HG02852 (cell line): ENCODE results near the gene CLCN7.

Source experiments
- ATAC-seq: cut with Tn5 transposase; IDR thresholded peaks from one replicate; pipeline ENCODE4 v1.9.1; 2021; ENCODE audit warnings: mild to moderate bottlenecking, moderate library complexity; ENCODE audit not compliant: unreplicated experiment

Gene CLCN7

GRCh38 chr16:1432388-1433262, 42.2 kb downstream of the CLCN7 start:
- ATAC-seq: no peak

DNA sequence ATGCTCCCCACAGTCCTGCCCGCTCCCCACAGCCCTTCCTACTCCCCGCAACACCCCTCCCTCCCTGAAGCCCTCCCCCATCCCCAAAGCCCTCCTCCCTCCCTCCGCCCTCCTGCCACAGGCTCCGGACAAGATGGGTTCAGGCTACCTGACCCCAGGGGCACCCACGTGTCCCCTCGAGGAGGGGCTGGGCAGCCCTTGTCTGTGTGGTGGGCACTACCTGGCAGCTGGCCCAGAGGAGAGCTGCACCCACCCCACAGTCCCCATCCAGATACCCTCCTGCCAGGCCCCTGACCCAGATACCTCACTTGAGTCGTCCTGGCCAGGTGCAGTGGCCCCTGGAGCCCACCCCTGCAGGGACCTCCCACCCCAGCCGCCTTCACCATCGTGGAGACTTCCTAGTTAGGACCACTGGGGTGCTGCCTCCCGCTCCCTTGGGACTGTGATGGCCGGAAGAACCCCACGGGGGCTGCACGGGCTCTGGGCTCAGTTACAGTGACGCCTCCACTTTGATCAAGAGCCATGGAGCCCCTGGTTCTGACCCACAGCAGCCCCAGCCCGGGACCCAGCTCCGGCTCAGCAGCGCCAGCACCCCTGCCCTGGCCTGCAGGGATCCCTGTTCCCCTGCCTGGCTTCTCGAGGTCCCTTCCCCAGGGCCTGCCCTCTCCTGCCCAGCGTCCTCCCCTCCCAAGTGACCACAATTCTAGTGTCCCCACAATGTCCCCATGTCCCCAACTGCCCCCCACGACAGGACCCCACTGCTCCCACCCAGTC, 43.1 kb downstream of the CLCN7 start:
- no peak for ATAC-seq

DNA sequence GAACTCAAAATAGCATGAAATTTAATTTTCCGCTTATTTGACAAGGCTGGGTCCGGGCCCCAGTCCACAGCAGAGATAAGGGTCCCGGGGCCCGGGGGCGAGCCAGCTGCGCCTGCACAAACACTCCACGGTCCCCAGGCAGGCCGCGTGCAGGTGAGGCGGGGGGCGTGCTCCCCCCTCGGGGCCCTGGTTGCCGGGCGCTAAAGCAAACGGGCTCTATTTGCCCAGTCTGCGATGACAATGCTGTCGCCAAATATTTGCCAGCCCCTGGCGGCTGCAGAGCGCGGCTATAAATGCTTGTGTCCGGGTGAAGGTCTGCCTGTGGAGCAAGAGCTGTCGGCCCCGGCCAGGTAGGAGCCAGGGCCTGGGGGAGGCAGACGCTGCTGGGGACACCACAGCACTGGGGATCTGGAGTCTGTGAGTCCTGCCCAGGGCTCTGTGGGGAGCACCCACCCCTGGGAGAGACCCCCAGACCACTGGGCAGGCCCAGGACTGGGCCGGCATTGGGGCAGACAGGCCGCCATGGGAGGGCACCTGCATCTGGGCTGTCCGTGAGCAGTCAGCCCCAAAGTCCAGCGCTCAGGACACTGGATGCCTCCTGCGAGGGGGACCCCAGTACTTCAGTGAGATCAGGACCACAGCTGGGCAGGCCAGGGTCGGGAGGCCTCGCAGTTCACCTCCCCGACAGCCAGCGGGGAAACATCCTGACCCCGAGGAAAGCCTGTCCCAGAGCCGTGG, 43.9 kb downstream of the CLCN7 start, which contains the start of gene PERCC1:
Gene PERCC1, plus strand, starts transcription at position 320 of the 738 bp plus-strand sequence. CDS start 1,516 bp downstream, outside the sequence.
- ATAC-seq: no peak

DNA sequence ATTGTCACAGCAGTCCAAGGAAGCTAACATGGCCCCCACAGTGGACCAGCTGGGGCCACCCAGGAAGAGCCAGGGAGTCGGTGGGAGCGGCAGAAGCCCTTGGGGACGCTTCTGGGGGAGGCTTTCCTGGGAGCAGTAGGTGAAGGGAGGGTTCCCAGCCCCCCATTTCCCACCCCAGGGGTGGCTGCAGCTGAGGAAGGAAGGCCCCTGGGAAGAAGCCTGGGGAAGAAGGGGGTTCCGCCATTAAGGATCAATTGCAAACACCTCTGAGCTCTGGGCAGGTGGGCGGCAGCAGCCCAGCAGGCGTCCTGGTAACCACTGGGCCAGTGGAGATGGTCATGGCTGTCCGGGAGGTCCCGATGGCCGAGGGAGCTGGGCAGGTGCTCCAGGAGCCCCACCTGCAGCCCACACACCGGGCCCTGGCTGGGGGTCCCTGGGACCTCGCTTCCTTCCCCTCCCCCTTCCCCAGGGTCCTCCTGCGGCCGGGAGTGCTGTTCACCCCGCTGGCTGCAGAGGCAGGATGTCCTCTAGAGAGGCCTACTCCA, 44.5 kb downstream of the CLCN7 start:
- ATAC-seq: no peak

- ATAC-seq: no peak
Measured at GRCh38 chr16:1429631-1430030, 45.2 kb downstream of the CLCN7 start.

- no peak for ATAC-seq
Measured at GRCh38 chr16:1429012-1429411, 45.8 kb downstream of the CLCN7 start.

DNA sequence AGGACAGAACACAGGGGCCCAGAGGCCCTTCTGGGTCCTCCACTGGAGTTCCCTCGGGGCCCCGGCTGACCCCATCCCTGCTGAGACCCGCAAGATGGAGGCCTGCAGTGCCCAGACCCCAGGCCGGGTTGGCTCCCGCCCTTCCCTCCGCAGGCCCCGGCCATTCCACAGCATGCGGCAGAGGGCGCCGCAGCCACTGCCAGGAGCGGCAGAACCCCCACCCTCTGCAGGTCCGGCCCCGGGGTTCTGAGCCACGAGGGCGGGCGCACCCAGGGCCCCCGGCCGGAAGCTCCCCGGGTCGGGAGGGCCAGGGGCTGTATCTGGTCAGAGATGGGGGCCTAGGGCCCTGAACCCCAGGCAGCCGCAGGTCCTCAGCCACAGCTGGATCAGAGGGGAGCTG, 46.3 kb downstream of the CLCN7 start:
- ATAC-seq: no peak

DNA sequence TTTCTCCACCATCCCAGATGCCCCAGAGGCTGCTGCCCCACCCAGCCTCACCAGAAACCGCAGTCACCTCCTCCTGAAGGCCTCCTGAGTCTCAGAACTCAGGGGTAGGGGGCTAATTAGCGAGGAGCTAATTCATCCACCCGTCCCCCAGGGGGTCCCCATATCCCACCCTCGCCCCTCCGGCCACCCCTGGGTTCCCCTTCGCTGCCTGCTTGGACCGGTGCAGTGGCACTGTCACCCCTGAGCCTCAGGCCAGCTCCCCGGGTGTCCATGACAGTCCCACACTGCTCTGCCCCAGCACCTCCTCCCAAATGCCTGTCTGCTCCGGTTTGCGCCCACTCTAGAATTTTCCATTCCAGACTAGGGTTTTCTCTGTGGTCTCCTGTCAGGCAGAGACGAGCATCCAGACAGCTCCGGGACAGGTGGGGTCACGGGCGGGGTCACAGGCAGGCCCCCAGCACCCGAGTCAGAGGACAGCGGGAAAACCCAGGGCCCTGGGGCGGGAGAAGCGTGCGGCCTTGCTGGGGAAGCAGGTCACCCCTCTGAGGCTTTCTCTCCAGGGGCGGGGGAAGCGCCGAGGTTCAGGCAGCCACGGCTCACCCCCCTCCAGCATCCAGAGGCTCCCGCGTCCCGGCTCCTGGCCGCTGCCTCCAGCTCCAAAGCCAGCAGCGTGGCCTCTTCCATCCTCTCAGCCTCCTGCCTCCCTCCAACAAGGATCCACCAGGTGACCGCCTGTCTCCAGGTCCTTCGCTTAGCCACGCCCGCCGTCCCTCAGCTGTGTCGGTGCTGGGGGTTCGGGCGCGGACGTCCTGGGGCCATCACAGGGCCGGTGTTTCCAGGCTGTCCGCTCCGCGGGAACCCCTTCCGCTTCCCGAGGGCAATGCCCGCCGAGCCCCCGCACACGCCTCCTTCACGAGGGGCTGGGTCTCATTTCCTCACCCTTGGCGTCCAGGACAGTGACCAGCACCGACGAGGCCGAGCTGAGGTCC, 47.1 kb downstream of the CLCN7 start:
- no peak for ATAC-seq

DNA sequence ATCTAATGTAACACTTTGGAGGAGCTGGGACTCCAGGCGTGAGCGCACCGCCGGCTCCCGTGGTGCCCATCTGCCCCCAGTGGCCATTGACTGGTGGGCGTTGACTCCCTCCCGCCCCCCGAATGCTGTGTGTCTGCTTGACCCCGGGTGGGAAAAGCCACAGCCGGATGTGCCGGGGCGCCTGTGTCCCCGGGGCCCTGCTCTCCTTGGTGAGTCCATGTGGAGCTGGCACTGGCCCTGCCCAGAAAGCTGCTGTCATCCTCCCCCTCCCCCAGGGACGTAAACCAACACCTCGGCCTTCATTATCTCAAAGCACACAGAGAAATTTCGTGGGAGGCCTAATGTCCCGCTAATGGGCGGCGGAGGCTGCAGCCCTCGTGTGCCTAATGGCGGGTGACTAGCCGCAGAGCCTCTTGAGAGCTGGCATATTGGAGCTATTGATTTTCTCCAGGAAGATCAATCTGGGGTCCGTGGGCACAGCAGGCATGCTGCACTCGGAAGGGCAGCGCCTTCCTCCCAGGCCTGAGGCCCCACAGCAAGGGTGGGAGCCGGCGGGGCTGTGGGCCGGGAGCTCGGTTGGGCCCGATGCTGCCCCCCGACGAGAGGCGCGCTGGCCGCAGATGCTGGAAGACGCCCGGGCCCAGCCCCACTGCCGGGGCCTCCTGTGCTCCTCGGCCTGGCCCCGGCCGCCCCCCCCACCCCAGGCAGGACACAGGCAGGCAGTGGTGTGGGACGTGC, 47.9 kb downstream of the CLCN7 start:
- no peak for ATAC-seq

- ATAC-seq: no peak
Measured at GRCh38 chr16:1425616-1426370, 49.0 kb downstream of the CLCN7 start.

DNA sequence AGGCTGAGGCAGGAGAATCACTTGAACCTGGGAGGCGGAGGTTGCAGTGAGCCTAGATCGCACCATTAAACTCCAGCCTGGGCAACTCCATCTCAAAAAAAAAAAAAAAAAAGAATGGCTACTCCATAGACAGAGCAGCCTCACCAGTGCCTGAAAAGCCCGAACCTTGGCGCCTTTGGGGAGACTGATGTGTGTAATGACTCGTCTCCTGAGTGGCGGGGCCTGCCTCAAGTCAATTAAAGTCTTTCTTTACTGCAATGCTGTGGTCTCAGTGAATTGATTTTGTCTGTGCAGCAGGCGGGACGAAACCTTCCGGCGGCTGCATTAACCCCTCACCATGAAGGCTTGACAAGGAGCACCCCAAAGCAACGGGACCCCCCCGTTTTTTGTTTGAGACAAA, 50.8 kb downstream of the CLCN7 start:
- no peak for ATAC-seq

- ATAC-seq: no peak
Measured at GRCh38 chr16:1422076-1422475, 52.8 kb downstream of the CLCN7 start.

- ATAC-seq: peak; percentile 15
Measured at GRCh38 chr16:1420111-1420539, 54.7 kb downstream of the CLCN7 start.

DNA sequence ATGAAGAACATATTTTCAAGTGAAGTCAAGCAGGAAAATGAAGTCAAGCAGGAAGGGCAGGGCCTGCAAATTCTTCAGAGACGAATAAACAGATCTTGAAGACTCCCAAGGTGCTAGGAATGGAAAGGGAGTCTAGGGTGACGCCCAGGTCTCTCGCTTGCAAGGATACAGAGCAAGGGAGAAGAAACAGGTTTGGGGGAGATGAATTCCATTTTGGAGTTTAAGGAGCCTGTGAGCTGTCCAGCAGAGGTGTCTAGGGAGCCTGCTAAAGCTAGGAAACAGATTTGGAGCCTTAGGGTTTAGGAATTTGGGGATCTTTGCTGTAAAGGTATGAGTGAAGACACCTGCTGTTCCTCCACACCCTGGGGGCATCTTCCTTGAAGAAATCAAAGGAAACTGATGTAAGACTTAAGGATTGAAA, 58.3 kb downstream of the CLCN7 start:
- no peak for ATAC-seq

DNA sequence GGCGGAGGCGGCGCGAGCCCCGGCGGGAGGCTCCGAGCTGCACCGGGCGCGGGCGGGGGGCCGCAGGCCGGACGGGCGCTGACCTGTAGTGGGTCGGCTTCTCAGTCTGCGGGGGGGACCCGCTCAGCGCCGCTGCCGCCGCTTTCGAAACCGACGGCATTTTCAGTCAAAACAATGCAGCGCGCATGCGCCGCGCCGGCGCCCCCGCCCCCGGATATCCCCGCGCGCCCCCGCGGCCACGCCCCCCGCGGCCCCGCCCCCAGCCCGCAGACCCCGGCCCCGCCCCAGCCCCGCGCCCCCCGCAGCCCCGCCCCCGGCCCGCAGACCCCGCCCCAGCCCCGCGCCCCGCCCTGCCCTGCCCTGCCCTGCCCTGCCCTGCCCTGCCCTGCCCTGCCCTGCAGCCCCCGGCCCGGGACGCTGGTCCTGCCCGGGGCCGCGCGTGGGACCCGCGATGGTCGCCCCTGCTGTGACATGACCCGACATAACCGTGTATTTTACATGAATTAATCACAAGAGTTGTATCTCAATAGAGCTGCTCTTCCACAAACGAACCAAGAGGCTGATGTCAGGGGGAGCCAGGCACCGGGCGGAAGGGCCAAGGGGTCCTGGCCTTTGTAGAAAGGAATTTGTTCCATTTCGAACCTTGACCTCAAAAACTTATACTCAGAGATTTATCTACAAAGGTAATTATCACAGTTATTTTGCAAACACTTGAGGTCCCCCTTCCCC, 60.1 kb downstream of the CLCN7 start, which contains the start of gene UNKL:
Gene UNKL, minus strand, starts transcription at position 173 of the 729 bp plus-strand sequence. Its CDS starts 13 bp downstream, at position 160.
- no peak for ATAC-seq

DNA sequence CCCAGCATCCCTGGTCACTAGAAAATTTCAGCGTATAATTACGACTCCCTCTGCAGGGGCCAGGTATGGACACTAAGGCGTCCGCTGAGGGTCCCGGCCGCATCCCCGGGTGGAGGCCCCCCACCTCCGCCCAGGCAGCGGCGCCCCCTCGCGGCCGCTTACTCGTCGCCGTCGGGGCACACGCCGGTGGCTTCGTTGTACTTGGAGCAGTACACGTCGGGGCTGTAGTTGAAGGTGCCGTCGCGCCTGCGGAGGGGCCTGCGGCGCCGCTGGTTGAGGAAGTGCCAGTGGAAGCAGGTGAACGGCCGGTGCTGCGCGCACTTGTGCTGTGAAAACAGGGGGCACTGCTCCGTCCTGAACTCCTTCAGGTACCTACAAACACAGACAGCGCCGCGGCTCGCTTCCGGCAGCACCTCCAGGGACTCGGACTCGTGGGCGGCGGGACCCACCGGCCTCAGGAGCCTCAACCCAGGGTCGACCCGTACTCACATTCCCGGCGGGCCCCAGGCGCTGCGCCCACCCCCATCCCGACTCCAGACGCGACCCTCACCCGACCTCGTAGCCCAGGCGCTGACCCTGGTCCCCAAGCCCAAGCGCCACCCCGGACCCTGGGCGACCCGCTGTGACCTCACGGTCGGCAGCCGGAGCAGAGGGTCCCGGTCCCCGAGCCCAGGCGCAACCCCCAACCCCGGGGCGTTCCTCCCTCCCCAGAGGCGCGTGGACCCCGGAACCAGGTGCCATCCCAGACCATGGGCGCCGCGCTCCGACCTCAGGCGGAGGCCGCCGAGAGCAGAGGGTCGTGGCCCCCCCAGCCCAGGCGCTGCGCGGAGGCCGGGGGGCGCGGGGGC, 60.9 kb downstream of the CLCN7 start:
- no peak for ATAC-seq

- no peak for ATAC-seq
Measured at GRCh38 chr16:1412847-1413246, 62.0 kb downstream of the CLCN7 start.
